H9 (cell line): ENCODE results near the gene MYL6B. TPM values are rescaled to one million over a fixed set of nuclear protein-coding genes. Genes with fewer than 3 reads are reported as not detected.

Experiments used
- DNase-seq: peaks from one replicate; pipeline ENCODE4 v3.0.0-alpha.2; 2017
- H2AFZ ChIP-seq: one replicate; pipeline ENCODE4 v1.6.1; 2013; ENCODE audit warnings: mild to moderate bottlenecking, low read length, control low read depth, moderate library complexity
- H2AK5ac ChIP-seq: 2 replicates; pipeline ENCODE4 v1.6.1; 2013; ENCODE audit warnings: low read length, control low read depth, mixed read lengths; ENCODE audit not compliant: insufficient read length
- H2BK120ac ChIP-seq: one replicate; pipeline ENCODE4 v1.6.1; 2013; ENCODE audit warnings: low read depth, mild to moderate bottlenecking, low read length, control low read depth, inconsistent platforms; ENCODE audit not compliant: poor library complexity, severe bottlenecking
- H2BK12ac ChIP-seq: 2 replicates; pipeline ENCODE4 v1.6.1; 2013; ENCODE audit warnings: low read length, control low read depth, mixed read lengths, low read depth; ENCODE audit not compliant: insufficient read length
- H2BK15ac ChIP-seq: 2 replicates; pipeline ENCODE4 v1.6.1; 2013; ENCODE audit warnings: low read depth, low read length, control low read depth
- H2BK20ac ChIP-seq: one replicate; pipeline ENCODE4 v1.6.1; 2013; ENCODE audit warnings: low read depth, mild to moderate bottlenecking, low read length, control low read depth, inconsistent platforms; ENCODE audit not compliant: poor library complexity, severe bottlenecking
- H2BK5ac ChIP-seq: 2 replicates; pipeline ENCODE4 v1.6.1; 2013; ENCODE audit warnings: low read length, control low read depth, mixed read lengths; ENCODE audit not compliant: insufficient read length
- H3K14ac ChIP-seq: 2 replicates; pipeline ENCODE4 v1.6.1; 2013; ENCODE audit warnings: low read length, control low read depth; ENCODE audit not compliant: insufficient read depth
- H3K18ac ChIP-seq: 2 replicates; pipeline ENCODE4 v1.6.1; 2013; ENCODE audit warnings: low read depth, mild to moderate bottlenecking, mixed read lengths, low read length, control low read depth; ENCODE audit not compliant: insufficient read length
- H3K23ac ChIP-seq: 2 replicates; pipeline ENCODE4 v1.6.1; 2013; ENCODE audit warnings: low read length, control low read depth, mixed read lengths, low read depth; ENCODE audit not compliant: insufficient read length
- H3K23me2 ChIP-seq: 2 replicates; pipeline ENCODE4 v1.6.1; 2013; ENCODE audit warnings: low read depth, mild to moderate bottlenecking, mixed read lengths, low read length, control low read depth; ENCODE audit not compliant: insufficient read length, poor library complexity, severe bottlenecking
- H3K27ac ChIP-seq: 2 replicates; pipeline ENCODE4 v1.5.1; 2013; ENCODE audit warnings: low read length, control low read depth, mixed read lengths, low read depth; ENCODE audit not compliant: insufficient read length
- H3K27me3 ChIP-seq: 2 replicates; pipeline ENCODE4 v1.6.1; 2013; ENCODE audit warnings: low read length, control low read depth, inconsistent platforms; ENCODE audit not compliant: insufficient read depth
- H3K4ac ChIP-seq: 2 replicates; pipeline ENCODE4 v1.6.1; 2013; ENCODE audit warnings: low read depth, mild to moderate bottlenecking, control low read depth, inconsistent platforms, low read length, moderate library complexity
- H3K4me1 ChIP-seq: 2 replicates; pipeline ENCODE4 v1.6.1; 2013; ENCODE audit warnings: low read length, control low read depth, inconsistent platforms; ENCODE audit not compliant: insufficient read depth
- H3K4me2 ChIP-seq: 2 replicates; pipeline ENCODE4 v1.6.1; 2013; ENCODE audit warnings: low read length, control low read depth, mixed read lengths; ENCODE audit not compliant: insufficient read length, insufficient read depth
- H3K56ac ChIP-seq: 2 replicates; pipeline ENCODE4 v1.6.1; 2013; ENCODE audit warnings: low read depth, mild to moderate bottlenecking, mixed read lengths, low read length, control low read depth; ENCODE audit not compliant: insufficient read length
- H3K79me1 ChIP-seq: 2 replicates; pipeline ENCODE4 v1.6.1; 2013; ENCODE audit warnings: low read depth, mild to moderate bottlenecking, moderate library complexity, low read length, control low read depth, inconsistent platforms; ENCODE audit not compliant: insufficient read depth, poor library complexity, severe bottlenecking
- H3K79me2 ChIP-seq: 2 replicates; pipeline ENCODE4 v1.6.1; 2013; ENCODE audit warnings: low read length, control low read depth, inconsistent platforms; ENCODE audit not compliant: insufficient read depth
- H3K9ac ChIP-seq: 2 replicates; pipeline ENCODE4 v1.6.1; 2013; ENCODE audit warnings: low read length, control low read depth, mixed read lengths; ENCODE audit not compliant: insufficient read length; ENCODE audit errors: extremely low read depth
- H3K9me3 ChIP-seq: one replicate; pipeline ENCODE4 v1.6.1; 2013; ENCODE audit warnings: low read depth, low read length, inconsistent platforms; ENCODE audit not compliant: control insufficient read depth
- H3T11ph ChIP-seq: one replicate; pipeline ENCODE4 v1.6.1; 2013; ENCODE audit warnings: mild to moderate bottlenecking, low read length, control low read depth, inconsistent platforms
- H4K20me1 ChIP-seq: one replicate; pipeline ENCODE4 v1.6.1; 2013; ENCODE audit not compliant: control insufficient read depth, insufficient read length, insufficient read depth
- H4K5ac ChIP-seq: 2 replicates; pipeline ENCODE4 v1.6.1; 2013; ENCODE audit warnings: low read depth, mild to moderate bottlenecking, mixed read lengths, low read length, control low read depth; ENCODE audit not compliant: insufficient read length
- H4K8ac ChIP-seq: replicated peaks from 2 replicates; pipeline ENCODE4 v1.6.1; 2013; ENCODE audit warnings: low read length, control low read depth, mixed read lengths, low read depth; ENCODE audit not compliant: insufficient read length
- H4K91ac ChIP-seq: 2 replicates; pipeline ENCODE4 v1.6.1; 2013; ENCODE audit warnings: low read depth, mild to moderate bottlenecking, moderate library complexity, mixed read lengths, low read length, control low read depth; ENCODE audit not compliant: insufficient read length
- H3K27ac Mint-ChIP-seq, 3 experiments: 2 replicates in 2 of 3; 3 replicates in 1 of 3; pipeline ENCODE4 v1.8.0; 2020 to 2021; ENCODE audit warnings: mixed read lengths in 3 of 3, mild to moderate bottlenecking in 1 of 3, moderate library complexity in 1 of 3
- H3K27me3 Mint-ChIP-seq: 2 replicates; pipeline ENCODE4 v1.8.0; 2021; ENCODE audit warnings: low read depth, mild to moderate bottlenecking, moderate library complexity, mixed read lengths
- H3K36me3 Mint-ChIP-seq, 3 experiments: 2 replicates in 2 of 3; 3 replicates in 1 of 3; pipeline ENCODE4 v1.8.0; 2020 to 2021; ENCODE audit warnings: low read depth in 3 of 3, mixed read lengths in 3 of 3; ENCODE audit not compliant: insufficient read depth in 1 of 3
- H3K4me1 Mint-ChIP-seq, 2 experiments: 2 replicates each; pipeline ENCODE4 v1.8.0; 2020; ENCODE audit warnings: mixed read lengths in 2 of 2
- H3K4me3 Mint-ChIP-seq, 2 experiments: 2 replicates in 1 of 2; 3 replicates in 1 of 2; pipeline ENCODE4 v1.8.0; 2020 to 2021; ENCODE audit warnings: mild to moderate bottlenecking in 2 of 2, mixed read lengths in 2 of 2, moderate library complexity in 1 of 2
- H3K9me3 Mint-ChIP-seq, 2 experiments: 2 replicates in 1 of 2; 3 replicates in 1 of 2; pipeline ENCODE4 v1.8.0; 2020; ENCODE audit warnings: mild to moderate bottlenecking in 2 of 2, mixed read lengths in 2 of 2, moderate library complexity in 1 of 2
- CTCF ChIP-seq: fragments of 200-600 bp; sonication (generic); conservative IDR thresholded peaks from 3 replicates; pipeline ENCODE4 v1.8.0; 2021; ENCODE audit warnings: antibody characterized with exemption, mild to moderate bottlenecking
- WGBS: extraction: QIAGEN DNeasy Blood & Tissue Kit; methylation state at CpG from one replicate; pipeline ENCODE4 v1.1.7; 2013; ENCODE audit warnings: missing lambda C conversion rate, low lambda C conversion rate, mixed read lengths; ENCODE audit not compliant: insufficient read length; ENCODE audit errors: extremely low coverage; 5-methylcytosine and 5-hydroxymethylcytosine counted together
- total RNA-seq: library from RNA; stranded (reverse); gene quantifications from 2 replicates; pipeline ENCODE4 v1.2.1, GENCODE V29; 2021

MYL6B gene
- total RNA-seq, 1 experiment from 2014 or later, result 165 TPM

- Mint-ChIP-seq H3K27ac (peak within 1 kb of the TSS; percentile 98 to 100 (median 99)), H3K27me3 (no peaks in the 10 kb centered on the region; the same call in 1 of the 2 replicates), H3K4me3 (peak within 1 kb of the TSS; percentile 95 to 100), H3K9me3 (peaks cover 0 to 3% of the 10 kb centered on the region in 2 experiments; a peak in 1 of 5 replicates), H3K4me1 (peaks cover 22 to 27% of the 10 kb centered on the region in 2 experiments), H3K36me3 (peaks cover 38 to 81% (median 66%) of the 10 kb centered on the region in 3 experiments)
- peak within 1 kb of the TSS; percentile 78 for H3K9ac ChIP-seq
- peak; percentile 100 for DNase-seq
- H3K23me2 ChIP-seq, result peaks cover 8% of the 10 kb centered on the region
- no peak within 1 kb of the TSS for H3K56ac ChIP-seq
- no peak within 1 kb of the TSS for H2BK120ac ChIP-seq
- H3K4me1 ChIP-seq, result peaks cover 8% of the 10 kb centered on the region; the same call in 1 of the 2 replicates
- no peak within 1 kb of the TSS for H4K91ac ChIP-seq
- no peak for TF ChIP-seq CTCF
- no peaks in the 10 kb centered on the region for H3K9me3 ChIP-seq
- H3K27ac ChIP-seq, result no peak within 1 kb of the TSS
- H3K18ac ChIP-seq, result no peak within 1 kb of the TSS
- H2BK12ac ChIP-seq, result no peak within 1 kb of the TSS
- no peak within 1 kb of the TSS for H2BK15ac ChIP-seq
- no peak within 1 kb of the TSS for H3K4ac ChIP-seq
- no peaks in the 10 kb centered on the region for H3K79me1 ChIP-seq
- WGBS, result no CpG with 5 or more reads among the region's 60 CpGs
- H3K79me2 ChIP-seq, result peaks cover 17% of the 10 kb centered on the region; the same call in 1 of the 2 replicates
- H2BK5ac ChIP-seq, result no peak within 1 kb of the TSS
- no peak within 1 kb of the TSS for H4K5ac ChIP-seq
- no peak within 1 kb of the TSS for H4K8ac ChIP-seq
- peak within 1 kb of the TSS; percentile 64; the same call in 1 of the 2 replicates for H3K14ac ChIP-seq
- H2AK5ac ChIP-seq, result no peak within 1 kb of the TSS
- no peaks in the 10 kb centered on the region for H3K27me3 ChIP-seq
- no peak within 1 kb of the TSS for H3T11ph ChIP-seq
- H3K4me2 ChIP-seq, result peak within 1 kb of the TSS; percentile 81
- H2AFZ ChIP-seq, result no peak within 1 kb of the TSS
- no peak within 1 kb of the TSS for H2BK20ac ChIP-seq
- H4K20me1 ChIP-seq, result no peaks in the 10 kb centered on the region
- H3K23ac ChIP-seq, result no peak within 1 kb of the TSS
Measured at GRCh38 chr12:56104109-56104814, 48.1 kb upstream of the MYL6B start, which contains the start of gene PA2G4. PA2G4 (plus strand) TSS chr12:56104559; CDS start chr12:56104738, 179 bp downstream.
